Activated naive CD8-positive, alpha-beta T cell (primary cell): ENCODE results near the gene NLRP10.
"Not testable (repeated sequence)": the region's sequence is repeated elsewhere in the genome, so short reads cannot be mapped to it uniquely, and the experiment has no call there.

Experiments used
- H3K27ac Mint-ChIP-seq: one replicate; pipeline ENCODE4 v1.8.0; 2021; ENCODE audit warnings: mixed read lengths
- H3K27me3 Mint-ChIP-seq: one replicate; pipeline ENCODE4 v1.8.0; 2021; ENCODE audit warnings: mixed read lengths
- H3K36me3 Mint-ChIP-seq: one replicate; pipeline ENCODE4 v1.8.0; 2021; ENCODE audit warnings: mixed read lengths
- H3K4me1 Mint-ChIP-seq: one replicate; pipeline ENCODE4 v1.8.0; 2021; ENCODE audit warnings: low read depth, mixed read lengths
- H3K4me3 Mint-ChIP-seq: one replicate; pipeline ENCODE4 v1.8.0; 2021; ENCODE audit warnings: mild to moderate bottlenecking, mixed read lengths
- H3K9me3 Mint-ChIP-seq: one replicate; pipeline ENCODE4 v1.8.0; 2021; ENCODE audit warnings: low read depth, mixed read lengths

NLRP10 gene

GRCh38 chr11:7965386-7965785 is at the start of gene NLRP10:
NLRP10 (minus strand) TSS chr11:7965447; CDS start chr11:7963495, 1,952 bp downstream.
- H3K4me1 Mint-ChIP-seq: no peaks in the 10 kb centered on the region
- no peak within 1 kb of the TSS for H3K4me3 Mint-ChIP-seq
- peaks cover 5% of the 10 kb centered on the region for H3K27me3 Mint-ChIP-seq
- no peak within 1 kb of the TSS for H3K27ac Mint-ChIP-seq
- H3K36me3 Mint-ChIP-seq: no peaks in the 10 kb centered on the region
- H3K9me3 Mint-ChIP-seq: no peaks in the 10 kb centered on the region

GRCh38 chr11:8013833-8014232 is 48.6 kb upstream of the NLRP10 start:
- H3K4me1 Mint-ChIP-seq: peaks cover 4% of the 10 kb centered on the region
- H3K27me3 Mint-ChIP-seq: peaks cover 16% of the 10 kb centered on the region
- no peak overlapping the region for H3K27ac Mint-ChIP-seq
- no peaks in the 10 kb centered on the region for H3K9me3 Mint-ChIP-seq
- no peak overlapping the region for H3K4me3 Mint-ChIP-seq
- no peaks in the 10 kb centered on the region for H3K36me3 Mint-ChIP-seq

- Mint-ChIP-seq H3K36me3 (no peaks in the 10 kb centered on the region), H3K9me3 (no peaks in the 10 kb centered on the region), H3K4me1 (no peaks in the 10 kb centered on the region), H3K27ac (no peak overlapping the region), H3K4me3 (no peak overlapping the region), H3K27me3 (peaks cover 9% of the 10 kb centered on the region)
These were observed 46.8 kb upstream of the NLRP10 start for GRCh38 chr11:8011981-8012444.

GRCh38 chr11:8011371-8011770 is 46.1 kb upstream of the NLRP10 start:
- Mint-ChIP-seq H3K4me1 (no peaks in the 10 kb centered on the region), H3K27me3 (peaks cover 9% of the 10 kb centered on the region), H3K9me3 (no peaks in the 10 kb centered on the region), H3K4me3 (no peak overlapping the region), H3K27ac (no peak overlapping the region), H3K36me3 (no peaks in the 10 kb centered on the region)

- Mint-ChIP-seq H3K9me3 (no peaks in the 10 kb centered on the region), H3K27ac (no peak overlapping the region), H3K27me3 (peaks cover 6% of the 10 kb centered on the region), H3K36me3 (no peaks in the 10 kb centered on the region), H3K4me1 (no peaks in the 10 kb centered on the region), H3K4me3 (no peak overlapping the region)
These were observed 44.6 kb upstream of the NLRP10 start for GRCh38 chr11:8009856-8010255.

GRCh38 chr11:8008212-8008611 is 43.0 kb upstream of the NLRP10 start:
- H3K4me1 Mint-ChIP-seq: peaks cover 2% of the 10 kb centered on the region
- H3K9me3 Mint-ChIP-seq: no peaks in the 10 kb centered on the region
- no peak overlapping the region for H3K4me3 Mint-ChIP-seq

GRCh38 chr11:8006349-8006977 is 41.2 kb upstream of the NLRP10 start:
- no peaks in the 10 kb centered on the region for H3K9me3 Mint-ChIP-seq

More at GRCh38 chr11:8008212-8008611, 43.0 kb upstream of the NLRP10 start:
- H3K36me3 Mint-ChIP-seq: no peaks in the 10 kb centered on the region
- H3K27ac Mint-ChIP-seq: no peak overlapping the region
- H3K27me3 Mint-ChIP-seq: peaks cover 4% of the 10 kb centered on the region

GRCh38 chr11:8005556-8005955 is 40.3 kb upstream of the NLRP10 start:
- Mint-ChIP-seq H3K4me3 (no peak overlapping the region), H3K9me3 (no peaks in the 10 kb centered on the region), H3K4me1 (peaks cover 2% of the 10 kb centered on the region), H3K27me3 (no peaks in the 10 kb centered on the region), H3K36me3 (no peaks in the 10 kb centered on the region), H3K27ac (no peak overlapping the region)

More at GRCh38 chr11:8006349-8006977, 41.2 kb upstream of the NLRP10 start:
- Mint-ChIP-seq H3K27me3 (peaks cover 2% of the 10 kb centered on the region), H3K4me3 (no peak overlapping the region), H3K4me1 (peaks cover 2% of the 10 kb centered on the region), H3K36me3 (no peaks in the 10 kb centered on the region), H3K27ac (no peak overlapping the region)

GRCh38 chr11:8004008-8004407 is 38.8 kb upstream of the NLRP10 start:
- peaks cover 2% of the 10 kb centered on the region for H3K4me1 Mint-ChIP-seq
- H3K4me3 Mint-ChIP-seq: no peak overlapping the region

GRCh38 chr11:8003187-8003586 is 37.9 kb upstream of the NLRP10 start:
- H3K9me3 Mint-ChIP-seq: no peaks in the 10 kb centered on the region
- no peak overlapping the region for H3K27ac Mint-ChIP-seq
- no peaks in the 10 kb centered on the region for H3K36me3 Mint-ChIP-seq
- peaks cover 2% of the 10 kb centered on the region for H3K4me1 Mint-ChIP-seq
- no peak overlapping the region for H3K4me3 Mint-ChIP-seq
- no peaks in the 10 kb centered on the region for H3K27me3 Mint-ChIP-seq

More at GRCh38 chr11:8004008-8004407, 38.8 kb upstream of the NLRP10 start:
- Mint-ChIP-seq H3K27ac (no peak overlapping the region), H3K36me3 (no peaks in the 10 kb centered on the region), H3K9me3 (no peaks in the 10 kb centered on the region), H3K27me3 (no peaks in the 10 kb centered on the region)

GRCh38 chr11:8002676-8003075 is 37.4 kb upstream of the NLRP10 start:
- Mint-ChIP-seq H3K27me3 (no peaks in the 10 kb centered on the region), H3K27ac (no peak overlapping the region), H3K4me1 (peaks cover 2% of the 10 kb centered on the region), H3K4me3 (no peak overlapping the region), H3K9me3 (no peaks in the 10 kb centered on the region), H3K36me3 (no peaks in the 10 kb centered on the region)

GRCh38 chr11:8000390-8000789 is 35.1 kb upstream of the NLRP10 start:
- peaks cover 4% of the 10 kb centered on the region for H3K36me3 Mint-ChIP-seq
- no peaks in the 10 kb centered on the region for H3K27me3 Mint-ChIP-seq
- H3K9me3 Mint-ChIP-seq: no peaks in the 10 kb centered on the region
- no peak overlapping the region for H3K27ac Mint-ChIP-seq
- H3K4me1 Mint-ChIP-seq: peaks cover 2% of the 10 kb centered on the region
- no peak overlapping the region for H3K4me3 Mint-ChIP-seq

- H3K4me1 Mint-ChIP-seq: peaks cover 2% of the 10 kb centered on the region
- H3K27me3 Mint-ChIP-seq: no peaks in the 10 kb centered on the region
- H3K27ac Mint-ChIP-seq: no peak overlapping the region
- no peaks in the 10 kb centered on the region for H3K9me3 Mint-ChIP-seq
- H3K36me3 Mint-ChIP-seq: peaks cover 4% of the 10 kb centered on the region
- no peak overlapping the region for H3K4me3 Mint-ChIP-seq
These were observed 34.5 kb upstream of the NLRP10 start for GRCh38 chr11:7999795-8000194.

GRCh38 chr11:7994581-7995278 is 29.5 kb upstream of the NLRP10 start:
- H3K4me3 Mint-ChIP-seq: no peak overlapping the region
- H3K9me3 Mint-ChIP-seq: no peaks in the 10 kb centered on the region
- H3K36me3 Mint-ChIP-seq: peaks cover 6% of the 10 kb centered on the region
- H3K27me3 Mint-ChIP-seq: no peaks in the 10 kb centered on the region
- peaks cover 13% of the 10 kb centered on the region for H3K4me1 Mint-ChIP-seq
- no peak overlapping the region for H3K27ac Mint-ChIP-seq

GRCh38 chr11:7987560-7987883 is 22.3 kb upstream of the NLRP10 start:
- not testable (repeated sequence) for H3K9me3 Mint-ChIP-seq, H3K27me3 Mint-ChIP-seq, H3K36me3 Mint-ChIP-seq
- Mint-ChIP-seq H3K27ac (peak overlapping the region; percentile 98), H3K4me3 (peak overlapping the region; percentile 98), H3K4me1 (peaks cover 46% of the 10 kb centered on the region)
